ENCODE results near the gene SSPN. TPM values are rescaled to one million over a fixed set of nuclear protein-coding genes. Genes with fewer than 3 reads are reported as not detected.

The SSPN gene
- polyA plus RNA-seq, 1 donor from 2014 or later, result 0.26 TPM

DNA sequence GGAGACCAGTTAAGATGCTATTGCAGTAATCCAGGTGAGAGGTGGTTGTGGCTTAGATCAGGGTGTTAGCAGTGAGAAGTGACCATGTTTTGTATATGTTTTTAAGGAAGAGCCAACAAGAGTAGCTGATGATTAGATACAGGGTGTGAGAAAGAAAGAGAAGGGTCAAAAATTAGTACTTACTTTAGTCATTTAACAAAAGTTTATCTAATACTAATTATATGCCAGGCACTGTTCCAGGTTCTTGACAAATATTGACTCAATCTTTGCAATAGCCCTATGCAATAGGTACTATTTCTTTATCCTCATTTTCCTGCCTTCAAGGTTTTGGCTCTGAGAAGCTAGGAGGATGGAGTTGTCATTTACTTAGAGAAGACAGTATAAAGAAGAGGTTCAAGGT is 70.2 kb downstream of the SSPN start:
- Histone ChIP-seq H2AFZ (ENCODE audit: low read depth, low read length) (no peak overlapping the region), H3K79me2 (replicated peaks; ENCODE audit: insufficient read depth, low read length) (no peaks in the 10 kb centered on the region), H3K4me2 (ENCODE audit: low read length) (no peak overlapping the region), H3K27ac (ENCODE audit: low read length) (no peak overlapping the region), H3K9me2 (ENCODE audit: insufficient read depth, low read length) (no peaks in the 10 kb centered on the region), H3K36me3 (ENCODE audit: insufficient read depth, low read length) (no peaks in the 10 kb centered on the region), H3K4me3 (ENCODE audit: low read length) (no peak overlapping the region), H3K27me3 (ENCODE audit: insufficient read depth, low read depth, low read length) (no peaks in the 10 kb centered on the region), H3K9me3 (ENCODE audit: low read length) (no peaks in the 10 kb centered on the region), H3F3A (ENCODE audit: insufficient read depth, low read length, poor library complexity, severe bottlenecking) (no peaks in the 10 kb centered on the region), H4K20me1 (ENCODE audit: insufficient read depth) (no peaks in the 10 kb centered on the region), H3K9ac (ENCODE audit: low read length) (no peak overlapping the region)
- no peak for TF ChIP-seq REST (IDR thresholded peaks at IDR 0.05; ENCODE audit: borderline replicate concordance)
- TF ChIP-seq RAD21 (conservative IDR thresholded peaks at IDR 0.05), result no peak
- TF ChIP-seq EP300 (conservative IDR thresholded peaks at IDR 0.05; ENCODE audit: poor library complexity, severe bottlenecking), result no peak
- TF ChIP-seq EZH2 (IDR thresholded peaks at IDR 0.05; ENCODE audit: borderline replicate concordance, insufficient read depth, low read length, poor library complexity, severe bottlenecking), result no peak
- TF ChIP-seq TAF1 (IDR thresholded peaks at IDR 0.05; ENCODE audit: low read depth), result no peak

GRCh38 chr12:26266881-26267280 is 71.5 kb downstream of the SSPN start:
- no peak for TF ChIP-seq TAF1 (IDR thresholded peaks at IDR 0.05; ENCODE audit: low read depth)
- no peak for TF ChIP-seq EP300 (conservative IDR thresholded peaks at IDR 0.05; ENCODE audit: poor library complexity, severe bottlenecking)
- TF ChIP-seq MXI1 (conservative IDR thresholded peaks at IDR 0.05; ENCODE audit: poor library complexity, severe bottlenecking), result no peak
- TF ChIP-seq, protein P1, sequence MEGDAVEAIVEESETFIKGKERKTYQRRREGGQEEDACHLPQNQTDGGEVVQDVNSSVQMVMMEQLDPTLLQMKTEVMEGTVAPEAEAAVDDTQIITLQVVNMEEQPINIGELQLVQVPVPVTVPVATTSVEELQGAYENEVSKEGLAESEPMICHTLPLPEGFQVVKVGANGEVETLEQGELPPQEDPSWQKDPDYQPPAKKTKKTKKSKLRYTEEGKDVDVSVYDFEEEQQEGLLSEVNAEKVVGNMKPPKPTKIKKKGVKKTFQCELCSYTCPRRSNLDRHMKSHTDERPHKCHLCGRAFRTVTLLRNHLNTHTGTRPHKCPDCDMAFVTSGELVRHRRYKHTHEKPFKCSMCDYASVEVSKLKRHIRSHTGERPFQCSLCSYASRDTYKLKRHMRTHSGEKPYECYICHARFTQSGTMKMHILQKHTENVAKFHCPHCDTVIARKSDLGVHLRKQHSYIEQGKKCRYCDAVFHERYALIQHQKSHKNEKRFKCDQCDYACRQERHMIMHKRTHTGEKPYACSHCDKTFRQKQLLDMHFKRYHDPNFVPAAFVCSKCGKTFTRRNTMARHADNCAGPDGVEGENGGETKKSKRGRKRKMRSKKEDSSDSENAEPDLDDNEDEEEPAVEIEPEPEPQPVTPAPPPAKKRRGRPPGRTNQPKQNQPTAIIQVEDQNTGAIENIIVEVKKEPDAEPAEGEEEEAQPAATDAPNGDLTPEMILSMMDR (IDR thresholded peaks at IDR 0.05; ENCODE audit: poor library complexity, severe bottlenecking), result no peak
- TF ChIP-seq EZH2 (IDR thresholded peaks at IDR 0.05; ENCODE audit: borderline replicate concordance, insufficient read depth, low read length, poor library complexity, severe bottlenecking), result no peak
- no peak for TF ChIP-seq POLR2AphosphoS5 (IDR thresholded peaks at IDR 0.05)
- TF ChIP-seq SMC3 (conservative IDR thresholded peaks at IDR 0.05; ENCODE audit: poor library complexity), result no peak
- TF ChIP-seq RAD21 (conservative IDR thresholded peaks at IDR 0.05), result no peak
- no peak for TF ChIP-seq REST (IDR thresholded peaks at IDR 0.05; ENCODE audit: borderline replicate concordance)
- no peaks in the 10 kb centered on the region for H3K9me2 ChIP-seq (ENCODE audit: insufficient read depth, low read length)
- H3K27ac ChIP-seq (ENCODE audit: low read length), result no peak overlapping the region
- no peaks in the 10 kb centered on the region for H3K36me3 ChIP-seq (ENCODE audit: insufficient read depth, low read length)
- no peak overlapping the region for H3K9ac ChIP-seq (ENCODE audit: low read length)
- H4K20me1 ChIP-seq (ENCODE audit: insufficient read depth), result no peaks in the 10 kb centered on the region
- H3F3A ChIP-seq (ENCODE audit: insufficient read depth, low read length, poor library complexity, severe bottlenecking), result no peaks in the 10 kb centered on the region
- no peak overlapping the region for H2AFZ ChIP-seq (ENCODE audit: low read depth, low read length)
- H3K9me3 ChIP-seq (ENCODE audit: low read length), result no peaks in the 10 kb centered on the region
- H3K79me2 ChIP-seq (replicated peaks; ENCODE audit: insufficient read depth, low read length), result no peaks in the 10 kb centered on the region
- H3K27me3 ChIP-seq (ENCODE audit: insufficient read depth, low read depth, low read length), result no peaks in the 10 kb centered on the region
- no peak overlapping the region for H3K4me3 ChIP-seq (ENCODE audit: low read length)
- no peak overlapping the region for H3K4me2 ChIP-seq (ENCODE audit: low read length)

Measured in neural cell (in vitro differentiated cells).